Superior temporal gyrus (tissue), 1 donor: Measurements from ENCODE around the gene EIF4G2.

ENCODE experiments used
- DNase-seq: peaks from one replicate; pipeline ENCODE4 v3.0.0-alpha.2; 2016; ENCODE audit errors: extremely low spot score

The EIF4G2 gene

DNA sequence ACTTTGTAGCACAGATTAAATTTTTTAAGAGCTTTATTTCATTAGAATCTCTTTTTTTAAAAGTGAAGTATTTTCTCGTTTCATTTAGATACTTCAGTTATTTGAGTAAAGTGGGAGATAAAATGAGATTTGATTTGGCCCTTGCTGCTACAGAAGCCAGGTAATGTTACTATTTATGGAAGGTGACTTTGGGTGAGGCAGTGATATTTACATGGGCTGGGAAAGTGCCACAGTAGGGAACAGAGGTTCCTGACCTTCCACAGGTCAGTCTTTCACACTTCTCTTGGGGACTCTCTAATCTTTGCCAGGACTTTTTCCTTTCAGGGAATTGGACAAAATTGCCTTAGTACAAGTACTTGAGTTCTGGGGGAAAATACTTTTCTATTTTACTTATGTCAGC, 37.3 kb downstream of the EIF4G2 start:
- DNase-seq: no peak

DNA sequence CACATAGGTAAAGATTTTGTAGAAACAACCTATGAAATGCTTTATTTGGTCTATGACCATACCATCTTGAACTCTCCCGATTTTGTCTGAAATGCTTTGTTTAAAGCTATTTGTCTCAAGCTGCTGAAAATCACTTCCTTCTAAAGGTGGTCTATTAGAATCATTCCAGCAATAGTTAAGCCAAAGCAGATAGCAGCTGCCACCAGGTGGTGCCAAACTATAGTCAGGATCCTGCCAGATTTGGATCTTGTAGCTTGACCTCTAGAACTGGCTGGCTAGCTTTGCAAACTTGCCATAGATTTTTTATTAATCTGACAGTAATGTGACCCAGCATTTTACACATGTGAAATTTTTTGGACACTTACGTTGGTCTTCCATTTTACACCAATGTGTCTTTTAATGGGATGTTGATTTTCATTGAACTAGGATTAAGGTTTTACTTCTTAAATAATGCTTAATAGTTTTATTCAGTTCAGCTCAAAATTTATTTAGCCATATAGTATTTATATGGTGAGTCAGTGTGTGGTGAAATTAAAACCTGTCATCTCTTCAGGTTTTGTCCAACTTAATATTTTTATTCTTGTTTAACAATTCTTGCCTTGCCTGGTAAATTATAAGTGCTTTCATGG, 38.0 kb downstream of the EIF4G2 start:
- DNase-seq: peak; percentile 81

DNA sequence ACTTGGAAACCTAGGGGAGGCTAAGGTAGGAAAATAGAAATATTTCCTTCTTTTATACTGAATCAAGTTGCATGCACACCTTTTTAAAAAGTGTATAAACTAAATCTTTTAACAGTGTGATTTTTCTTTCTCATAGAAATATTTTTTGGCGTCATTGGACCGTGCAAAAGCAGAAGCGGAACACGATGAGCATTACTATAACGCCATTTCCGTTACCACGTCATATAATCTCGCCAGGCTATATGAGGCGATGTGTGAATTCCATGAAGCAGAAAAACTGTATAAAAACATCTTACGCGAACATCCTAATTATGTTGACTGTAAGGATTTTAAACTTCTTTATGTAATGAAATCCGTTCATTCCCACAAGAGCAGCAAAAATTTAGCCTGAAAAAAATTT, 44.3 kb downstream of the EIF4G2 start:
- DNase-seq: no peak

DNA sequence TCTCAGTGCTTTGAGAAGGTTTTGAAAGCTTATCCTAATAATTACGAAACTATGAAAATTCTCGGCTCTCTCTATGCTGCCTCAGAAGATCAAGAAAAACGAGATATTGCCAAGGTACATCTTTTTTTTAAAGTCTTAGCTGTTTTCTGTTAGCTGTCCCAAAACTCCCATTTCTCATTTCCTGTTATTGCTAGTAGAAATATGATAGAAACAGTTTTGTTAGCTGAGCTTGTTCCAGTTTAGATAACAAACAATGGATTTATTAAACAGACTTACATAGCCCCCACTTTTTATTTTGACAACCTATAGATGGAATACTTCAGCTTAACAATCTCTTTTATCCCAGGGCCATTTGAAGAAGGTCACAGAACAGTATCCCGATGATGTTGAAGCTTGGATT, 45.0 kb downstream of the EIF4G2 start:
- no peak for DNase-seq

DNA sequence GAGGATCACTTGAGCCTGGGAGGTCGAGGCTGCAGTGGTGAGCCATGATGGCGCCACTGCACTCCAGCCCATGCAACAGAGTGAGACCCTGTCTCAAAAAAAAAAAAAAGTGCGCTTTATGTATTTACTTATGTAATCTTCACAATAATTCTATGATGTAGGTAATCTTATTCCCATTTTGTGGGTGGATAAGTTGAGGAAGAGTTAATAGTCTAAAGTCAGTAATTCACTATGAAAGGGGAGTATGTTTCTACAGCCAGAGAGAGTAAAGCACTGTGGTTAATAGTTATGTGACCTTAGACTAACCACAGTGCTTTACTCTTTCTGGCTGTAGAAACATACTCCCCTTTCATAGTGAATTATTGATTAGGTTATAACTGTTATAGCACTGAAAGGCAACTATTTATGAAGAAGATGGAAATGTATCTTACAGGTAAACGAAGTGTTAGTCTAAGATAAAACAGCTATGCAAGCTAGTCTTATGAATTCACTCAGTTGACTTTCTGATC, 45.8 kb downstream of the EIF4G2 start:
- no peak for DNase-seq

DNA sequence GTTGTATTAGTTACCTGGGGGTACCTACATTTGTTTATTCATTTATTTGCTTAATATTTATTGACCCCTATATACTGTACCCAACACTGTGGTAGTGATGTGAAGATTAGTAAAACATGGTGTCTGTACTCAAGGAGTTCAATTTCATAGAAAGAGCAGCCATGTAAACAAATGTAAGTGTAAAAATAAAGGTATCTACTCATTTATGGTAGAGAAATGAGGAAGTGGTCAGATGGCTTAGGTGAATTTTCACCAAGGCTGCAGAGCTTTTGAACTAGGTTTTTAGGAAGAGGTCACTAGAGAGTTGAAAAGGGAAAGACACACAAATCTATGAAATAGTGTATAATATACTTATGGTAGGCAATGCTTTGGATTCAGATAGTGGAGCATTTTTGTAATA, 46.5 kb downstream of the EIF4G2 start:
- no peak for DNase-seq

DNA sequence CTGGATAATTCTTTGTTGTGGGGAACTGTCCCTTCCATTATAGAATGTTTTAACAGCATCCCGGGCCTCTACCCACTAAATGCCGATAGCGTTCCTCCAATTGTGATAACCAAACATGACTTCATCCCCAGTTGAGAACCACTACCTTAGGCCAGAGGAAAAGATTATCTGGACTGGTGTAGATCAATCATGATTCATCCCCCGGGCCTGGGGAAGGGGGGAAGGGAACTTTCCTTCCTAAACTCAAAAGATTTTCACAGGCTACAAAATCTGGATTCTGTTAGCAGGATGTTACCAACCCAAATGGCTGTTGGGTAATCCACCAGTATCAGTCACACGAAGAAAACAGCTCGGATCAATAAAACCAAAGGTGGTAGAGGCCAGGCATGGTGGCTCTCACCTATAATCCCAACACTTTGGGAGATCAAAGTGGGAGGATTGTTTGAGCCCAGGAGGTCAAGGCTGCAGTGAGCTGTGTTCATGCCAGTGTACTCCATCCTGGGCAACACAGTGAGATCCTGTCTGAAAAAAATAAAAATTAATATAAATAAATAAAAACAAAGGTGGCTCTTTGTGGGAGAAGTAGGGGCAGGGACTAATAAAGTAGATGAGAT, 47.5 kb downstream of the EIF4G2 start:
- DNase-seq: no peak

DNA sequence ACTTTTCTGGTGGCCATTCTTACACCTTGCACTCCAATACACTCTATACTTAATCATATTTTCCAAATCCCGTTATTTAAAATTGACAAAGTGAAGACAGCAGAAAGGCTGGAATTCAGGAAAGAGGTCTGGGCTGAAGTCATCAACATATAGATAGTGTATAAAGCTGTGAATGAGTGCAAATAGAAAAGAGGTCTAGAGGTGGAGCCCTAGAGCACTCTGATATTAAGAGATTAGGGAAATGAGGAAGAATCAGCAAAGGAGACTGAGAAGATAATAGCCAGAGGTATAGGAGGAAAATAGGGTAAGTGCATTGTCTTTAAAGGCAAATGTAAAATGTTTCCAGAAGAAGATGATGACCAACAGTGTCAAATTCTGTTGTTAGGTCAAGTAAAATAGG, 49.8 kb downstream of the EIF4G2 start:
- no peak for DNase-seq

DNA sequence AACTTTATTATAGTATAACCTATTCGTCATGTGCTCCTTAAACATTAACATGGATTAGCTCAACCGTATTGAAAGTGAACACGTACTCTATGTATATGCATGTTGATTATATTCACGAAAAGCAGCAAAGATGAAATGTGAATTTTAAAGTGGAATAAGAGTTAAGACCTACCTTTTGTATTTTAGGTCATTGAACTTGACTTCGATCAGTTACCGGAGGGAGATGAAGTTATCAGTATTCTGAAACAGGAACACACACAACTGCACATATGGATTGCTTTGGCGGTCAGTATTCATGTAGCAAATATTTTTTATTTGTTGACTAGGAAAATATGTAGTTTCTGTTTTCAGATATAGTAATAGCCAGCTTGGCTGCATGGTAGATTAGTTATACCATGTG, 56.2 kb downstream of the EIF4G2 start:
- DNase-seq: no peak

DNA sequence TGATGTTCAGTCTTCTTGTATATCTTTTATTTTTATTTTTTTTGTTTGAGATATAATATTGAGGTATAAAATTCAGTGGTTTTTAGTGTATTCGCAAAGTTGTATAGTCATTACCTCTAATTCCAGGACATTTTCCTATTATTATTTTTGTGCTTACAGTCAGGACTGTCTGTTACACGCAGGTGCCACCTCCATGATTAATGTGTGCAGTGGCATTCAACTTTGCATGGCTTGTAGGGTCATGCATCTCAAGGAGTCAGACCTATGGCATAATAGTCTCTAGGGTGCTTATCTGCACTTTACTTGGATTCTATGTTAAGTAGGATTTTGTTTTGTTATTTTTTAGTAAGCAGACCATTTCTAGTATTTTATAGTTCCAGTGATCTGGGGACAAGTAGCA, 56.7 kb downstream of the EIF4G2 start:
- DNase-seq: no peak

DNA sequence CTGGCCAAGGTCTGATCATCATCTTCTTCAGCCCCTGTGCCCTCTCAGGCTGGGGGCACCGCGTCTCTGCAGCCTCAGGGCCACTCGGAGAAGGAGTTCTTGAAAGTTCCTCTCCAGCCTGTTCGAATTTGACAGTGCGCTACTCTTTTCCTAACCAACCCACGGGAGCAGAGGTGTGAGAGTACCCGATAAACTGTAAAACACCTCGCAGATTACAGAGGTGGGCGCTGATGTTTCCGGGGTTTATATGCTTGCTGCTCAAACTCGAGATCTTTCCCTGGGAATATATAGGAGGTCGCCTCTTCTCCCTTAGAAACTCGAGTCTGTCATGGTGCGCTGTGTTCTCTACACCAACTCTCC, 57.2 kb downstream of the EIF4G2 start:
- no peak for DNase-seq

DNA sequence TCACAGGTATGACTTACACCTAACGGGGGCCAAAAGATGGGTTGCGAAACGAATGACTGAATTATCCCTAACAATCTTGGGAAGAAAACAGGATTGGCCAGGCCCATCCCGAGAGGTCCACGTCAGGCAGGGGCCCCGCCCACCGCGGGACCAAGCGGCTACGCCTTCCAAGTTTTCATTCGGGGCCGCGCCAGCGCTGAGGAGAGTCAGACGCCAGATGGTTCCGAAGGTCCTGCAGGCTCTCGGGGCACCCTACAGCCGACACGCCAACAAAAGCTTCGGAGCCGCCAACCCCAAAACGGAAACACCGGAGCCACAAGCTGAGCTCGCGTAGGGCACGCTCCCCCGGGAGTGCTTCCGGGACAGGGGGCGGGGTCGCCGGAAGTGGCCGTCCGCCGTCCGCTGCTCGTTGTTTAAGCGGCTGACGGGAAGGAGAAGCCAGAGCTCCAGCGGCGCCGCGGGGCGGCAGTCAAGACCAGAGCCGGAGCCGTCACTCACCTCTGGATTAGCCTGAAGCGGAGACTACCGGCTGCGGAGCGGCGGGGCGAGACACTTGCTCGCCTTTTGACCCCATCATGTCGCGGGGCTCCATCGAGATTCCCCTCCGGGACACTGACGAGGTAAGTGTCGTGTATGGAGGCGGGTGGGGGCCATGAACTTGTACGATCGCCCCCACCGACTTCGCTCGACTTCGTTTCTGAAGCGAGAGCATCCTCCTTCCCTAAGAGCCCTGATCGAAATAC, 57.7 kb downstream of the EIF4G2 start, which contains the start of gene CTR9:
CTR9 (plus strand) TSS at position 409 of the 743 bp plus-strand sequence; CDS start at position 576, 167 bp downstream.
- DNase-seq: peak; percentile 93

DNA sequence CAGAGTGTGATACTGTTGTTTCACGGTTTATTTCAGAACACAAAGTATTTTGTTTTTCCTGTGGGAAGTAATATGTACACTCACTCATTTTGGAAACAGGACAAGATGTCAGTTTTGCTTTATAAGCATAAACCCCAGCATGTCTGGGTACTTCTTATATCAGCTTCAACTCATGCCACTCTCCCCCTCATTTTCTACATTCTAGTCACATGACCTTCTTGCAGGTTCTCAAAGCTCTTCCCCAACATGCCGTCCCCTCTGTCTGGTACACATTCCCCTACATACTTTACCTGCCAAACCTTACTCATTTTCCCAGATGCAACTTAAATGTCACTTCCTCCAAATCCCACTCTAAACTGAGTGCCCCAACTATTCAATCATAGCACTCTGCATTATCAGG, 59.2 kb downstream of the EIF4G2 start:
- DNase-seq: no peak

DNA sequence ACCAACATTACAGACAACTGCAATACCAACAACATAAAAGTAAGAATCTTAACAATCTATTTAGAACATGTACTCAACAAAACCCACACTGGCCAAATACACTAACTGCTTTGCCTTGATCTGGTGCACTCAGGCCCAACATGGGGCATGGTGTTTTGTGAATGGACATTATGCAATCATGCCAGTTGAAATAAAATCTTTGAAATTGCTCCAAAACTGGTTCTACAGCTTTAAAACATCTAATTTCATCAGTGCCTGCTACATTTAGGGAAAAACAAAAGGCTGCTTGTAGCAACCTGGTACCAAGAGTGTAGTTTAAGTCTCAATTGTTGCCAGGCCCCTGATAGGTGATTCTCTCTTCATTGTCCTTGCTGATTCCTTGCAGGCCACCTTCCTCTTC, 61.0 kb downstream of the EIF4G2 start:
- no peak for DNase-seq
